Right lobe of liver (tissue), 4 donors: ENCODE data around the gene DNMT3L.

Experiments used
- CTCF ChIP-seq, 4 donors: fragments of 200-600 bp in 3 of 4; fragments of 450-650 bp in 1 of 4; IDR thresholded peaks; one replicate each; pipeline versions ENCODE4 v1.5.1 to v1.8.0; 2016 to 2022; ENCODE audit warnings: antibody characterized with exemption in 4 of 4, mild to moderate bottlenecking in 2 of 4
- POLR2A ChIP-seq: fragments of 450-650 bp; IDR thresholded peaks from one replicate; pipeline ENCODE4 v1.6.1; 2017; ENCODE audit warnings: antibody characterized with exemption, mild to moderate bottlenecking
- donor health status: DM: no; HTN: no; CAD: no.
- donor health status: DM: no; HTN: no; CAD: no.
- donor health status: DM: no; HTN: yes; CAD: no.

DNA sequence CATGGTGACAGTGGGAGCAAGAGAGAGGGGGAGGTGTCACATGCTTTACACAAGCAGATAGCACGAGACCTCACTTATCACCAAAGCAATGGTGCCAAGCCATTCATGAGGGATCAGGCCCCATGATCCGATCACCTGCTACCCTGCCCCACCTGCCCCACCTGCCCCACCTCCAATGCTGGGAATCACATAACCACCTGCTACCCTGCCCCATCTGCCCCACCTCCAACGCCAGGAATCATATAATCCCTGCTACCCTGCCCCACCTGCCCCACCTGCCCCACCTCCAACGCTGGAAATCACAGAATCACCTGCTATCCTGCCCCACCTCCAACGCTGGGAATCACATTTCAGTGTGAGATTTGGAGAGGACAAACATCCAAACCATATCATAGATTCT, 13.3 kb upstream of the DNMT3L start:
- no peak for TF ChIP-seq CTCF (IDR thresholded peaks at IDR 0.05)
- no peak for TF ChIP-seq POLR2A
